ENCODE measurements around the gene OXLD1. TPM values are rescaled to one million over a fixed set of nuclear protein-coding genes. Genes with fewer than 3 reads are reported as not detected.

The OXLD1 gene
- total RNA-seq, 4 donors from 2014 or later = 33.5 to 68.3 (median 48.2) TPM

- H3K4me3 ChIP-seq (ENCODE audit: low read depth, poor library complexity, severe bottlenecking) = no peak overlapping the region
- intact Hi-C loops (cut with DNase I; ENCODE audit: low total_unique reads) = no loop called here
- DNase-seq (ENCODE audit: low spot score in 2 of 2) = no peak
- no peak for TF ChIP-seq POLR2A (IDR thresholded peaks at IDR 0.05)
- TF ChIP-seq CTCF (IDR thresholded peaks at IDR 0.05) = no peak
- WGBS, 2 donors = 93 to 95% methylated on average over 20 of the region's 20 CpGs
These were observed 20.2 kb upstream of the OXLD1 start for GRCh38 chr17:81686614-81687013.

DNA sequence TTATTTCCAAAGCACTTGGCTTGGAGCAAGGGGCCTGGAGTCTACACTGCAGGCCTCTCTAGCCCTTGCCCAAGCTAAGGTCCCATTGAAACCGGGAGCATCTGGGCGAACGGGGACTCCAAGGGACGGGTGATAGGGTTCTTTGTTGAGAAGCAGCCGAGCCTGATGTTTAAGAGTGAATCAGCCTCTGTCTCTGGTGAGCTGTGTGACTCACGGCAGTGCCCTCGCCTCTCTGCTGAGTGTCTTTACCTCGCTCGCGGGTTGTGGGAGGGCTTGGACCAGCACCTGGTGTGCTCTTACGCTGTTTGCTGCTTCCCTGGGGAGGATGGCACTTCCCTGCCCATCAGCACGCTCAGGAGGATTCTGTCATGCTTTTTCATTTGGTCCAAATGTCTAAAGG lies 18.7 kb upstream of the OXLD1 start:
- intact Hi-C loops (cut with DNase I; ENCODE audit: low total_unique reads) = no loop called here
- H3K4me3 ChIP-seq (ENCODE audit: low read depth, poor library complexity, severe bottlenecking) = no peak overlapping the region
- no peak for TF ChIP-seq POLR2A (IDR thresholded peaks at IDR 0.05)
- no peak for TF ChIP-seq CTCF (IDR thresholded peaks at IDR 0.05)
- WGBS, 2 donors = 53 to 58% methylated on average over 12 of the region's 12 CpGs
- no peak for DNase-seq (ENCODE audit: low spot score in 2 of 2)

- DNase-seq (ENCODE audit: low spot score in 2 of 2) = no peak
- WGBS, 2 donors = 2 to 3% methylated on average over 14 to 16 of the region's 16 CpGs
- H3K4me3 ChIP-seq (ENCODE audit: low read depth, poor library complexity, severe bottlenecking) = peak overlapping the region; percentile 85
- intact Hi-C loops (cut with DNase I; ENCODE audit: low total_unique reads) = no loop called here
- TF ChIP-seq CTCF (IDR thresholded peaks at IDR 0.05) (no peak), POLR2A (IDR thresholded peaks at IDR 0.05) (no peak)
These were observed 18.1 kb upstream of the OXLD1 start for GRCh38 chr17:81684442-81684911.

GRCh38 chr17:81683584-81684441 lies 17.4 kb upstream of the OXLD1 start, which contains the start of the genes ARL16 and HGS:
Gene ARL16 (minus strand): TSS chr17:81683797. CDS start chr17:81683753, 44 bp downstream.
Gene HGS (plus strand): TSS chr17:81684011. CDS start chr17:81684067, 56 bp downstream.
- H3K4me3 ChIP-seq (ENCODE audit: low read depth, poor library complexity, severe bottlenecking) = peak within 1 kb of the TSS; percentile 87
- intact Hi-C loops (cut with DNase I; ENCODE audit: low total_unique reads) = no loop called here
- 0 to 1% methylated on average over 18 to 53 of the region's 112 CpGs for WGBS, 2 donors
- TF ChIP-seq CTCF (IDR thresholded peaks at IDR 0.05) (no peak), POLR2A (IDR thresholded peaks at IDR 0.05) (peak in 1 of 2 donors; percentile 1)
- DNase-seq (ENCODE audit: low spot score in 2 of 2) = peak; percentile 98 to 99

- 0 to 1% methylated on average over 19 to 21 of the region's 37 CpGs for WGBS, 2 donors
- intact Hi-C loops (cut with DNase I; ENCODE audit: low total_unique reads) = no loop called here
These were observed 16.8 kb upstream of the OXLD1 start for GRCh38 chr17:81683208-81683583.

More at GRCh38 chr17:81683208-81683583, 16.8 kb upstream of the OXLD1 start:
- H3K4me3 ChIP-seq (ENCODE audit: low read depth, poor library complexity, severe bottlenecking) = peak overlapping the region; percentile 87
- no peak for DNase-seq (ENCODE audit: low spot score in 2 of 2)
- TF ChIP-seq CTCF (IDR thresholded peaks at IDR 0.05) (no peak), POLR2A (IDR thresholded peaks at IDR 0.05) (no peak)

Measured in lower leg skin (tissue), 4 donors.